ENCODE results near the gene IL4R. TPM values are rescaled to one million over a fixed set of nuclear protein-coding genes. Genes with fewer than 3 reads are reported as not detected.

The IL4R gene
- total RNA-seq, 1 experiment from 2014 or later, result 28.6 TPM

DNA sequence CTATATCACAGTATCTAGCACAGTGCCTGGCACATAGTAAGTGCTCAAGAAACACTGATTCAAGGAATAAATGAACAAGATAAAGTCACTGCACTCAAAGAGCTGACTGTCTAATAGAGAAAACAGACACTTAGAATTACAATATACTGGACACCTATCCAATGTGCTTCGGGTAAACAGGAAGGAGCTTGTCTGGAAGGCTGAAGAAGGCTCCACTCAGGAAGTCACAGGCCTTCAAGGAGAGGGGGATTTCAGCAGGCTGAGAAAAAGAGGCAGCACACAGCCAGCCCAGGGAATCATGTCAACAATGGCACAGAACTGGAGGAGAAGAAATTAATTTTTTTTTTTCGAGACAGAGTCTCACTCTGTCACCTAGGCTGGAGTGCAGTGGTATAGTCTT, 9.7 kb upstream of the IL4R start:
- Histone ChIP-seq H3K56ac (ENCODE audit: insufficient read length, low read depth, low read length) (no peak overlapping the region), H4K20me1 (ENCODE audit: control insufficient read depth, insufficient read depth, insufficient read length) (peaks cover 2% of the 10 kb centered on the region), H3K14ac (ENCODE audit: insufficient read depth, low read length) (no peak overlapping the region), H4K8ac (replicated peaks; ENCODE audit: insufficient read length, low read depth, low read length) (no peak overlapping the region), H3K79me2 (ENCODE audit: insufficient read depth, low read length) (no peaks in the 10 kb centered on the region), H3K27ac (ENCODE audit: insufficient read length, low read depth, low read length) (no peak overlapping the region), H3T11ph (ENCODE audit: low read length) (no peak overlapping the region), H3K27me3 (ENCODE audit: insufficient read depth, low read length) (no peaks in the 10 kb centered on the region), H2BK12ac (ENCODE audit: insufficient read length, low read depth, low read length) (no peak overlapping the region), H2AK5ac (ENCODE audit: insufficient read length, low read length) (no peak overlapping the region), H2AFZ (ENCODE audit: low read length) (no peak overlapping the region), H3K9me3 (ENCODE audit: control insufficient read depth, low read depth, low read length) (no peaks in the 10 kb centered on the region), H3K9ac (ENCODE audit: extremely low read depth, insufficient read length, low read length) (no peak overlapping the region), H3K4me2 (ENCODE audit: insufficient read depth, insufficient read length, low read length) (no peak overlapping the region), H3K79me1 (ENCODE audit: insufficient read depth, low read depth, low read length, poor library complexity, severe bottlenecking) (no peaks in the 10 kb centered on the region), H3K23me2 (ENCODE audit: insufficient read length, low read depth, low read length, poor library complexity, severe bottlenecking) (no peaks in the 10 kb centered on the region), H3K18ac (ENCODE audit: insufficient read length, low read depth, low read length) (no peak overlapping the region), H2BK120ac (ENCODE audit: low read depth, low read length, poor library complexity, severe bottlenecking) (no peak overlapping the region), H2BK5ac (ENCODE audit: insufficient read length, low read length) (no peak overlapping the region), H3K4me1 (ENCODE audit: insufficient read depth, low read length) (no peaks in the 10 kb centered on the region), H3K23ac (ENCODE audit: insufficient read length, low read depth, low read length) (no peak overlapping the region), H4K91ac (ENCODE audit: insufficient read length, low read depth, low read length) (no peak overlapping the region), H2BK20ac (ENCODE audit: low read depth, low read length, poor library complexity, severe bottlenecking) (no peak overlapping the region), H3K4ac (ENCODE audit: low read depth, low read length) (no peak overlapping the region), H2BK15ac (ENCODE audit: low read depth, low read length) (no peak overlapping the region), H4K5ac (ENCODE audit: insufficient read length, low read depth, low read length) (no peak overlapping the region)
- no peak for DNase-seq
- Mint-ChIP-seq H3K9me3 (peaks cover 6 to 9% of the 10 kb centered on the region in 2 experiments; a peak in 3 of 5 replicates), H3K36me3 (ENCODE audit: insufficient read depth in 1 of 3, low read depth in 3 of 3) (peaks cover 0 to 8% (median 5%) of the 10 kb centered on the region in 3 experiments; a peak in 4 of 7 replicates), H3K4me3 (no peak overlapping the region), H3K27ac (peak overlapping the region in 1 of 3 experiments; percentile 82; a peak in 1 of 7 replicates), H3K27me3 (ENCODE audit: low read depth) (peaks cover 4% of the 10 kb centered on the region), H3K4me1 (peaks cover 9% of the 10 kb centered on the region in 2 experiments)
- TF ChIP-seq, protein P1, sequence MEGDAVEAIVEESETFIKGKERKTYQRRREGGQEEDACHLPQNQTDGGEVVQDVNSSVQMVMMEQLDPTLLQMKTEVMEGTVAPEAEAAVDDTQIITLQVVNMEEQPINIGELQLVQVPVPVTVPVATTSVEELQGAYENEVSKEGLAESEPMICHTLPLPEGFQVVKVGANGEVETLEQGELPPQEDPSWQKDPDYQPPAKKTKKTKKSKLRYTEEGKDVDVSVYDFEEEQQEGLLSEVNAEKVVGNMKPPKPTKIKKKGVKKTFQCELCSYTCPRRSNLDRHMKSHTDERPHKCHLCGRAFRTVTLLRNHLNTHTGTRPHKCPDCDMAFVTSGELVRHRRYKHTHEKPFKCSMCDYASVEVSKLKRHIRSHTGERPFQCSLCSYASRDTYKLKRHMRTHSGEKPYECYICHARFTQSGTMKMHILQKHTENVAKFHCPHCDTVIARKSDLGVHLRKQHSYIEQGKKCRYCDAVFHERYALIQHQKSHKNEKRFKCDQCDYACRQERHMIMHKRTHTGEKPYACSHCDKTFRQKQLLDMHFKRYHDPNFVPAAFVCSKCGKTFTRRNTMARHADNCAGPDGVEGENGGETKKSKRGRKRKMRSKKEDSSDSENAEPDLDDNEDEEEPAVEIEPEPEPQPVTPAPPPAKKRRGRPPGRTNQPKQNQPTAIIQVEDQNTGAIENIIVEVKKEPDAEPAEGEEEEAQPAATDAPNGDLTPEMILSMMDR (conservative IDR thresholded peaks at IDR 0.05), result no peak
- WGBS (ENCODE audit: extremely low coverage, insufficient read length, low lambda C conversion rate), result no CpG with 5 or more reads among the region's 2 CpGs
